ENCODE results near the gene CP. TPM values are rescaled to one million over a fixed set of nuclear protein-coding genes. Genes with fewer than 3 reads are reported as not detected.

The CP gene
- total RNA-seq, 1 experiment from 2014 or later = 1.5 TPM

DNA sequence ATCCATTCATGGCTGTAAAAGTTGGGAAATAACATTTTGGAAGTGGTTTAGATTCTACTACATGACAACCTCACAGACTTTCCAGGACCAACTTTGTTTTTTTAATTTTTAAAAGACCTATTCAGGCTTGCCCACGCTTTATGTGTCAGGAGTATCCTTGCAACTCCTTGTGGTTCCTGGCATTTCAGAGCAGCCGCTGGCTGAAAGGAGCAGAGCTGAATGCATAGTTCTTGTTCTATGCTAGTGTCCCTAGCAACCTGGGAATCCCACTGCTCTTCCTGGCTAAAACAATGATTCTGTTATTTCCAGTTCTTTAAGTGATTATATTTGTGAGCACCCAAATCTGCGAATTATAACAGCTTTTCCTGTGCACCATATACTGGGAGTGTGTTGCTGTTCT lies 34.9 kb downstream of the CP start:
- TF ChIP-seq FOXK1 (CRISPR knock-in tag; IDR thresholded peaks at IDR 0.05) = no peak
- no peak for TF ChIP-seq ZNF396 (CRISPR knock-in tag; IDR thresholded peaks at IDR 0.05; ENCODE audit: borderline replicate concordance)
- no peak for TF ChIP-seq MYBL2 (CRISPR knock-in tag; IDR thresholded peaks at IDR 0.05)
- no peak for TF ChIP-seq ZNF532 (CRISPR knock-in tag; IDR thresholded peaks at IDR 0.05; ENCODE audit: borderline replicate concordance)
- TF ChIP-seq HMGA2 (CRISPR knock-in tag; IDR thresholded peaks at IDR 0.05) = no peak
- TF ChIP-seq IRF1 (CRISPR knock-in tag; IDR thresholded peaks at IDR 0.05) = no peak
- TF ChIP-seq, protein P1, sequence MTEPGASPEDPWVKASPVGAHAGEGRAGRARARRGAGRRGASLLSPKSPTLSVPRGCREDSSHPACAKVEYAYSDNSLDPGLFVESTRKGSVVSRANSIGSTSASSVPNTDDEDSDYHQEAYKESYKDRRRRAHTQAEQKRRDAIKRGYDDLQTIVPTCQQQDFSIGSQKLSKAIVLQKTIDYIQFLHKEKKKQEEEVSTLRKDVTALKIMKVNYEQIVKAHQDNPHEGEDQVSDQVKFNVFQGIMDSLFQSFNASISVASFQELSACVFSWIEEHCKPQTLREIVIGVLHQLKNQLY (CRISPR knock-in tag; IDR thresholded peaks at IDR 0.05) = no peak
- no peak for TF ChIP-seq SMAD4 (CRISPR knock-in tag; IDR thresholded peaks at IDR 0.05)
- no peak for TF ChIP-seq TEAD4 (CRISPR knock-in tag; IDR thresholded peaks at IDR 0.05)
- TF ChIP-seq GABPB1 (CRISPR knock-in tag; IDR thresholded peaks at IDR 0.05) = no peak
- no peak overlapping the region for H3K4me3 Mint-ChIP-seq
- no peak for DNase-seq (ENCODE audit: low spot score)
- H3K27me3 Mint-ChIP-seq (ENCODE audit: low read depth) = no peaks in the 10 kb centered on the region
- H3K9me3 Mint-ChIP-seq = peaks cover 13% of the 10 kb centered on the region
- CTCF ChIA-PET = no interaction called here
- ATAC-seq = peak; percentile 22; the same call in 1 of the 2 replicates
- peak overlapping the region; percentile 78 for H3K27ac Mint-ChIP-seq
- peaks cover 54% of the 10 kb centered on the region for H3K4me1 Mint-ChIP-seq
- POLR2A ChIA-PET = no interaction called here
- peaks cover 20% of the 10 kb centered on the region for H3K36me3 Mint-ChIP-seq

GRCh38 chr3:149186219-149186618 lies 35.4 kb downstream of the CP start:
- ATAC-seq = no peak
- TF ChIP-seq SOX15 (CRISPR knock-in tag; IDR thresholded peaks at IDR 0.05) = no peak
- TF ChIP-seq PRRX2 (CRISPR knock-in tag; IDR thresholded peaks at IDR 0.05) = no peak
- TF ChIP-seq MYBL2 (CRISPR knock-in tag; IDR thresholded peaks at IDR 0.05) = no peak
- Mint-ChIP-seq H3K27ac (no peak overlapping the region; the same call in 1 of the 2 replicates), H3K4me3 (no peak overlapping the region), H3K27me3 (ENCODE audit: low read depth) (no peaks in the 10 kb centered on the region), H3K4me1 (peaks cover 50% of the 10 kb centered on the region), H3K9me3 (peaks cover 13% of the 10 kb centered on the region), H3K36me3 (peaks cover 20% of the 10 kb centered on the region)
- ChIA-PET CTCF (no interaction called here), POLR2A (no interaction called here)
- DNase-seq (ENCODE audit: low spot score) = no peak

DNA sequence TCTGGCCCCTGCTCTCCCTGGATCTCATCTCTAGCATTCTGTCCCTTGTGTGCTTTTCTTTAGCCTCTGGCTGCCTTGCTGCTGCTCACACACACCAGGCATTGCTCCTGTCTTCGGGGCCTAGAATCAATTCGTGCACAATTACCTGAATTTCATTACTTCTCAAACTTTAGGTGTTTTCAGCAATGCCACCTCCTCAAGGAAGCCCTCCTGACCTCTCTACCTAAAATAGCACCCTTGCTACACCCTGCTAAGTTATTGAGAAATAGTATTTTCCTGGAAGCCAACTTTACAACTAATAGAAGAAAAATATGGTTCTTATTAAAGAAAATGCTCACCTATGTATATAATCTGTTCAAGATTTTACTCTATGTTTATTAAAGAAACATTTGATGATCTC lies 40.4 kb downstream of the CP start:
- DNase-seq (ENCODE audit: low spot score) (no peak), ATAC-seq (no peak)
- Mint-ChIP-seq H3K27ac (no peak overlapping the region), H3K36me3 (peaks cover 34% of the 10 kb centered on the region), H3K9me3 (peaks cover 10% of the 10 kb centered on the region), H3K4me1 (peaks cover 17% of the 10 kb centered on the region), H3K4me3 (no peak overlapping the region), H3K27me3 (ENCODE audit: low read depth) (no peaks in the 10 kb centered on the region)
- ChIA-PET POLR2A (no interaction called here), CTCF (no interaction called here)
- TF ChIP-seq, protein P1 (CRISPR knock-in tag; IDR thresholded peaks at IDR 0.05) = no peak
- no peak for TF ChIP-seq USF1 (CRISPR knock-in tag; IDR thresholded peaks at IDR 0.05)
- TF ChIP-seq ELF4 (CRISPR knock-in tag; IDR thresholded peaks at IDR 0.05; ENCODE audit: low read depth) = no peak
- no peak for TF ChIP-seq PRDM15 (CRISPR knock-in tag; IDR thresholded peaks at IDR 0.05)

Data from WTC11 (cell line).